AG10803 (cell line): ENCODE data around the gene ACP3.
A peak's percentile ranks its signal among the peaks of the same experiment; 100 is the strongest.

Experiments used
- DNase-seq: peaks from one replicate; pipeline ENCODE4 v3.0.0; 2010; ENCODE audit warnings: low read depth
- H3K4me3 ChIP-seq: 2 replicates; pipeline ENCODE4 v1.5.1; 2011; ENCODE audit warnings: mild to moderate bottlenecking, low read length, control low read depth
- TF ChIP-seq, protein P1 (sequence below): conservative IDR thresholded peaks from 2 replicates; pipeline ENCODE4 v1.5.1; 2011; ENCODE audit warnings: mild to moderate bottlenecking, low read length, control low read depth, inconsistent platforms

The ACP3 gene

DNA sequence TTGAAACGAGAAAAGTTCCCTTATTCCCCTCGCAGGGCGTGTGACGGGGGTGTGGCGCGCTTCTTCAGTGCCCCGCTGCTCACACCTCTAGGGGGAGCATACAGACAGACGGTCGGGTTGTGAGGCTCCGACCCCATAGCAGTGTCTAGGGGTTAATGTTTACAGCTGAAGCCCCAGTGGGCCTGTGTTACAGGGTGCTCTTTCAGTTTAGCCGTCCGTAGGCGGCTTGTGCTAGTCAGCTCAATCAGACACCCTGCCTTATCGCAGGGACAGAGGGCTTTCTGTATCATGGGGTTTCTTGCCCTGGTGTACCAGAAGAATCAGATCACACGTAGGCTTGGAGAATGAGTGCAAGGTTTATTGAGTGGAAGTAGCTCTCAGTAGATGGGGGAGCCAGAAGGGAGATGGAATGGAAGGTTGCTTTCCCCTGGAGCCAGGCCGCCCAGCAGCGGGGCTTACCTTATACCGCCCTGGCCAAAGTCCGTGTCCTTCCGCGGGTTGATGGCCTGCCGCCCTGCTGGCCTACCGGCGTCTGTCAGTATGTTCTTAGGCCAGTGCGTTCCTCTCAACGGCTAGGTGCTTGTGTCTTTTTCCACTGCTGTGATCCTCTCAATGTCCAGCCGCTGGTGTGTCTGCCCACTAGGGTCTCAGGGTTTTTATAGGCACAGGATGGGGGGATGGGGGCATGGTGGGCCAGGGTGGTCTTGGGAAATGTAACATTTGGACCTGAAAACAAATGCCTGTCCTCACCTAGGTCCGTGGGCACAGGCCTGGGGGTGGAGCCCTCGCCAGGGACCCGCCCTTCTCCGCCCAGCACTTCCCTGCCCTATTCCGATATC, 32.2 kb upstream of the ACP3 start:
- TF ChIP-seq, protein P1, sequence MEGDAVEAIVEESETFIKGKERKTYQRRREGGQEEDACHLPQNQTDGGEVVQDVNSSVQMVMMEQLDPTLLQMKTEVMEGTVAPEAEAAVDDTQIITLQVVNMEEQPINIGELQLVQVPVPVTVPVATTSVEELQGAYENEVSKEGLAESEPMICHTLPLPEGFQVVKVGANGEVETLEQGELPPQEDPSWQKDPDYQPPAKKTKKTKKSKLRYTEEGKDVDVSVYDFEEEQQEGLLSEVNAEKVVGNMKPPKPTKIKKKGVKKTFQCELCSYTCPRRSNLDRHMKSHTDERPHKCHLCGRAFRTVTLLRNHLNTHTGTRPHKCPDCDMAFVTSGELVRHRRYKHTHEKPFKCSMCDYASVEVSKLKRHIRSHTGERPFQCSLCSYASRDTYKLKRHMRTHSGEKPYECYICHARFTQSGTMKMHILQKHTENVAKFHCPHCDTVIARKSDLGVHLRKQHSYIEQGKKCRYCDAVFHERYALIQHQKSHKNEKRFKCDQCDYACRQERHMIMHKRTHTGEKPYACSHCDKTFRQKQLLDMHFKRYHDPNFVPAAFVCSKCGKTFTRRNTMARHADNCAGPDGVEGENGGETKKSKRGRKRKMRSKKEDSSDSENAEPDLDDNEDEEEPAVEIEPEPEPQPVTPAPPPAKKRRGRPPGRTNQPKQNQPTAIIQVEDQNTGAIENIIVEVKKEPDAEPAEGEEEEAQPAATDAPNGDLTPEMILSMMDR = no peak
- H3K4me3 ChIP-seq = no peak overlapping the region
- DNase-seq = no peak

DNA sequence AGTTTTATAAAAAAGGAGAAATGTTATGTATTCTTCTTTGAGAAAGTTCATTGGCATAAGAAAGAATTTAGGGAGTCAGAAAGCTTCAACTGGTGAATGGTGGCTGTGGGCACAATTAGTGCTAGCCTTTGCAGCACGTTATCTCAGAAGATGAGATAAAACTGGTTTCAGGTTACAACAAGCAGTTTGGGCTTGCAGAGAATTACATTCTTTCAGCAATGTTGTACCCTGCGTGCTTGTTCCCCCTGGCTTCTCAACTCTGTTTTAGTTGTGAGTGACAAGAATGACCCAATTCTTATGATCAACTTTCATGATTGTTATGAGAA, 31.6 kb upstream of the ACP3 start:
- DNase-seq = no peak
- no peak overlapping the region for H3K4me3 ChIP-seq
- TF ChIP-seq, protein P1 = no peak

DNA sequence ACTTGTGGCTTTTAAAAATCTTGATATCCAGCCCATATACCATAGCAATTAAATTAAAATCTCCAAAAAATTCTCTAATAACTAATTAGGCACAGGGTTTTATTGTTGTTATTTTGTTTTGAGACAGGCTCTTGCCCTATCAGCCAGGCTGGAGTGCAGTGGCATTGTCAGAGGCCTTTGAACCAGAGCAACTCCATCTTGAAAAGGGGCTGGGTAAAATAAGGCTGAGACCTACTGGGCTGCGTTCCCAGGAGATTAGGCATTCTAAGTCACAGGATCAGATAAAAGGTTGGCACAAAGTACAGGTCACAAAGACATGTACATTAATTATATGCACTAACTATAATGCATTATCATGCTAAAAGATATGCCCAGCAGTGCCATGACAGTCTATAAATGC, 31.2 kb upstream of the ACP3 start:
- TF ChIP-seq, protein P1 = no peak
- no peak overlapping the region for H3K4me3 ChIP-seq
- no peak for DNase-seq

DNA sequence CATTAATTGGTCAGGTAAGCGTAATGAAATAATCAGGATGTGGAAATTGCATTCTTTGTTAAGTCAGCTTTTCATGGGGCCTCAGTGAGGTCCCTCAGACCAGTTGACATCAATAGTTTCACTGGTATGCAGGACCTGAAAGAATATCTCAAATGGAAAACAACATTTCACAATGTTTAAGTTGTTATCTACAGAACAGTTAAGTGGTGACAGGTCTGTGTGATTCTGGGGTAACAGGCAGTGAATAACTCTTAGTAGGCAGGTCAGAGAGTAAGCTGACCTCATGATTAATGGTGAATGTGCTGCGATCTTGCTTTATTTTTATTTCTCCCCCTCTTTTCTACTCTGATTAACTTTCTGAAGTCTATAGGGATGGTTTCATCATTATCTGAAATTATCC, 28.9 kb upstream of the ACP3 start:
- TF ChIP-seq, protein P1 = no peak
- DNase-seq = no peak
- no peak overlapping the region for H3K4me3 ChIP-seq

DNA sequence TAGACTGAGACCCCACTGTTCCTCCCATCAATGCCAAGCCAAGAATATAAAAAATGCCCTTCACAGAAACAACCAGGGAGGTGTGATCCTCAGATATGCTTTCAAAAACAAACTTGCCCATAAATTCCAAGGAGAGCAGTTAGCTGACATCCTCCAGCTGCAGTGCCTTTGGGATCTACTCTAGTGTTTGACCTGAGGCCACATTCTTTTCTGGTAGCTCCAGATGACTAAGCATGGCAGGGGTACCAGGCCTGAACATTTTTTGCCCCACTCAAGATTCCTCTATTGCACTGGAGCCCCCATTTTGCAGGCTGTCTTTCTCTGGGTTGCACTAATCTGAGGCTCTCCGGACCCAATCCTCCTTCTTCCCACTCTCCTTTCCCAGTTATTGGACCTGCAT, 27.9 kb upstream of the ACP3 start:
- H3K4me3 ChIP-seq = no peak overlapping the region
- TF ChIP-seq, protein P1 = no peak
- no peak for DNase-seq

DNA sequence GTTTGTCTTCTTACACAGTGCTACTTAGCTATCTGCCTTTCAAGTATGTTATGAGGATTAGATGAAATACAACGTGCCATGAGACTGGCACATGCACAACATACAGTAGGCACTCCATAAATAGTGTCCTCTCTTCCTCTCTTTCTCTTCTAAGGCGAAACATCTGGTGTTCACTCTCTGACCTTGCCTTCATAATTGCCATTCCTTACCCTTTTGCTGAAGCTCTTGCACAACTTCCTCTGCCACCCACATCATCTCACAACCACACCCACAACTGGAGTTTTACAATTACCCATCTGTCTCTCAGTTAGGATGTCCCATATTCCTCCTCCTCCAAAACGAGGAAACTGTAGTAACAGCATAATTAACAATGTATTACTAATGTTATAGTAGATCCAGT, 26.4 kb upstream of the ACP3 start:
- TF ChIP-seq, protein P1 = no peak
- peak; percentile 67 for DNase-seq

DNA sequence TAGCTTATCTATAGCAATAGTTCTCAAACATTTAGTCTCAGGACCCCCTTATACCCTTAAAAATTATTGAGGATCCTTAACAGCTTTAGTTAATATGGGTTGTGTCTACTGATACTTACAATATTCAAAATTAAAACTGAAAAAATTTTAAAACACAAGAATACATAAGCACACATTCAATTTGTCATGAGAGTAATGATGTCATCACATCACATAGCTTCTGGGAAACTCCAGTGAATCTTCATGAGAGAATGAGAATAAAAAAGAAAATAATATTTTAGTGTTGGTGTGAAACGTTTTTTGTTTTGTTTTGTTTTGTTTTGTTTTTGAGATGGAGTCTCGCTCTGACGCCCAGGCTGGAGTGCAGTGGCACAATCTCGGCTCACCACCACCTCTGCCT, 25.2 kb upstream of the ACP3 start:
- TF ChIP-seq, protein P1 = no peak
- DNase-seq = no peak
- no peak overlapping the region for H3K4me3 ChIP-seq

More for the DNA sequence above, 26.4 kb upstream of the ACP3 start:
- H3K4me3 ChIP-seq = no peak overlapping the region
